OCI-LY7 (cell line): ENCODE measurements around the gene SPAG16.

Experiments used
- EZH2phosphoT487 ChIP-seq: fragments of 200-600 bp; sonication (generic); IDR thresholded peaks from 2 replicates; pipeline ENCODE4 v1.6.1; 2018; ENCODE audit warnings: low read depth, borderline replicate concordance, mild to moderate bottlenecking, mixed run types, antibody characterized with exemption, low read length, moderate library complexity, mixed read lengths
- TF ChIP-seq, protein P1 (sequence below): fragments of 200-600 bp; sonication (generic); conservative IDR thresholded peaks from 2 replicates; pipeline ENCODE4 v1.5.1; 2014; ENCODE audit warnings: mild to moderate bottlenecking, antibody characterized with exemption, low read length, moderate library complexity, mixed read lengths

DNA sequence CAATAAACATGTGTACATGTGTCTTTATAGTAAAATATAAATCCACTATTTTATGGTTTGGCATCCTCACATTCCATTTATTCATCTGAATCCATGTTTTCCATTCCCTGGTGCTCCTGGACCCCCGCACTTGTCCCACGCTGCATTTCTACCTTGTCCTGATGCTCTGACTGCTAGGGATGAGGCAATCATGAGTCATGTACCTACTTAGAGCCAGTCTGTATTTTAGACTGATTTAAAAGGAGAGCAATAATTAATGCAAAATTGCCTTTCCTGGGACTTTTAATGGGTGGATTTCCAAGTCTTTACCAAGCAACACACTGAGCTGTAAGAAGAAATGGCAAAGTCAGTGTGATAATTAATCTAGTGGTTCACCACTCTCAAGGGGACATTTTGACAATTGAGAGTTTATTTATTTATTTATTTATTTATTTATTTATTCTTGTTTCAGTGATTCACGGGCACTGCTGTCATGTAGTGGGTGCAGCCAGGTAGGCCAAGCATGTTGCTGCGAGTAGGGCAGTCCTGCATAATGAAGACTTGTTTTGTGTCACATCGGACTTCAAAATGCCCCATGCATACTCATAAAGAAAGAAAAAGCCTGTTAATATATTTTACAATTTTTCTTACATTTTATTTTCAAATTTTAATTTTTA is 707.3 kb downstream of the SPAG16 start:
- TF ChIP-seq, protein P1, sequence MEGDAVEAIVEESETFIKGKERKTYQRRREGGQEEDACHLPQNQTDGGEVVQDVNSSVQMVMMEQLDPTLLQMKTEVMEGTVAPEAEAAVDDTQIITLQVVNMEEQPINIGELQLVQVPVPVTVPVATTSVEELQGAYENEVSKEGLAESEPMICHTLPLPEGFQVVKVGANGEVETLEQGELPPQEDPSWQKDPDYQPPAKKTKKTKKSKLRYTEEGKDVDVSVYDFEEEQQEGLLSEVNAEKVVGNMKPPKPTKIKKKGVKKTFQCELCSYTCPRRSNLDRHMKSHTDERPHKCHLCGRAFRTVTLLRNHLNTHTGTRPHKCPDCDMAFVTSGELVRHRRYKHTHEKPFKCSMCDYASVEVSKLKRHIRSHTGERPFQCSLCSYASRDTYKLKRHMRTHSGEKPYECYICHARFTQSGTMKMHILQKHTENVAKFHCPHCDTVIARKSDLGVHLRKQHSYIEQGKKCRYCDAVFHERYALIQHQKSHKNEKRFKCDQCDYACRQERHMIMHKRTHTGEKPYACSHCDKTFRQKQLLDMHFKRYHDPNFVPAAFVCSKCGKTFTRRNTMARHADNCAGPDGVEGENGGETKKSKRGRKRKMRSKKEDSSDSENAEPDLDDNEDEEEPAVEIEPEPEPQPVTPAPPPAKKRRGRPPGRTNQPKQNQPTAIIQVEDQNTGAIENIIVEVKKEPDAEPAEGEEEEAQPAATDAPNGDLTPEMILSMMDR, result no peak
- no peak for TF ChIP-seq EZH2phosphoT487
